A673 (cell line): ENCODE data around the gene RAB17. TPM values are rescaled to one million over a fixed set of nuclear protein-coding genes. Genes with fewer than 3 reads are reported as not detected.

ENCODE experiments used
- BruUV-seq: library from RNA; stranded (reverse); fragments of 400-500 nt; replicated peaks from 2 replicates; lab custom pipeline; 2021; lab: Mats Ljungman, UMichigan
- CTCF ChIA-PET: fragments of 300-600 bp; sonication (Branson Sonifier 250); formaldehyde crosslinking; loops from one replicate; lab custom pipeline; 2022; ENCODE audit warnings: antibody characterized with exemption; lab: Charles Lee
- POLR2A ChIA-PET: fragments of 300-600 bp; sonication (Branson Sonifier 250); formaldehyde crosslinking; loops from one replicate; lab custom pipeline; 2022; ENCODE audit warnings: antibody characterized with exemption; ENCODE audit not compliant: low non-redundant PET; lab: Charles Lee
- DNase-seq: peaks from one replicate; pipeline ENCODE4 v3.0.0-alpha.2; 2015; ENCODE audit warnings: low spot score
- H3K27ac ChIP-seq: fragments of 200-600 bp; sonication (generic); 2 replicates; pipeline ENCODE4 v1.5.1; 2016; ENCODE audit warnings: mixed run types, low read depth, mild to moderate bottlenecking, mixed read lengths, antibody characterized with exemption, low read length; ENCODE audit not compliant: poor library complexity, severe bottlenecking
- H3K27me3 ChIP-seq: fragments of 200-600 bp; sonication (generic); replicated peaks from 2 replicates; pipeline ENCODE4 v1.6.1; 2017; ENCODE audit warnings: mixed run types, low read depth, mild to moderate bottlenecking, mixed read lengths, antibody characterized with exemption, low read length; ENCODE audit not compliant: insufficient read depth, poor library complexity
- H3K36me3 ChIP-seq: fragments of 200-600 bp; sonication (generic); 2 replicates; pipeline ENCODE4 v1.6.1; 2016; ENCODE audit warnings: mixed run types, mild to moderate bottlenecking, mixed read lengths, antibody characterized with exemption, low read length; ENCODE audit not compliant: insufficient read depth, poor library complexity, severe bottlenecking
- H3K4me1 ChIP-seq: fragments of 200-600 bp; sonication (generic); 2 replicates; pipeline ENCODE4 v1.6.1; 2017; ENCODE audit warnings: mixed run types, mild to moderate bottlenecking, mixed read lengths, antibody characterized with exemption, low read length; ENCODE audit not compliant: insufficient read depth, poor library complexity, severe bottlenecking
- H3K4me3 ChIP-seq: fragments of 200-600 bp; sonication (generic); 2 replicates; pipeline ENCODE4 v1.5.1; 2016; ENCODE audit warnings: low read depth, mixed run types, mild to moderate bottlenecking, mixed read lengths, low read length; ENCODE audit not compliant: poor library complexity, severe bottlenecking
- H3K9me3 ChIP-seq: fragments of 200-600 bp; sonication (generic); 2 replicates; pipeline ENCODE4 v1.6.1; 2016; ENCODE audit warnings: mixed run types, low read depth, mild to moderate bottlenecking, mixed read lengths, antibody characterized with exemption, low read length; ENCODE audit not compliant: poor library complexity, severe bottlenecking
- CTCF ChIP-seq: fragments of 300-800, 200-600 bp; sonication (generic); conservative IDR thresholded peaks from 2 replicates; pipeline ENCODE4 v1.5.1; 2017; ENCODE audit warnings: low read depth, mild to moderate bottlenecking, antibody characterized with exemption, low read length, moderate library complexity, mixed read lengths
- EZH2 ChIP-seq: fragments of 200-600 bp; sonication (generic); IDR thresholded peaks from 2 replicates; pipeline ENCODE4 v1.6.1; 2017; ENCODE audit warnings: borderline replicate concordance, low read depth, mild to moderate bottlenecking, mixed read lengths, antibody characterized with exemption, low read length; ENCODE audit not compliant: poor library complexity, severe bottlenecking
- intact Hi-C: fragments of 100-400 bp; cut with micrococcal nuclease; formaldehyde crosslinking; loops from one replicate; pipeline ENCODE4 v1.10.0; 2022; ENCODE audit not compliant: unreplicated experiment
- total RNA-seq: library from RNA; stranded (reverse); gene quantifications from 2 replicates; pipeline ENCODE4 v1.2.3, GENCODE V29; 2021

Gene RAB17
- total RNA-seq, 1 experiment from 2014 or later, result 0.62 TPM

DNA sequence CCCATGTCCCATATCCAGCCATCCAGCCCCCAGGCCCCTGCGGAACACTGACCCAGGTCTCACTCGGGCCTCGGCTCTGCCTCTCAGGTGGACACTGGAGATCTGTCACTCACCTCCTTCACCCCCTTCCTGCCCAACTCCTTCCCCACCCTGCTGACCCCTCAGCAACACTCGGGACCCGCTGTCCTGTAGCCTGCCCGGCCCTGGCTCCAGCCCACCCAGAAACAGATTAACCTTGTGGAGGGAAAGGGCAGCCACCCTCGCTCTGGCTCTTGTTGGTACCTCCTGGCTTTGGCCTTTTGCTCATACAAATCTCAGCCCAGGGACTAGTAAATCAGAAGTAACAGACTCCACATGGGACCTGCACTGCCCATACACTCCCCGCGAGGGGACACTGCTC is 53.9 kb downstream of the RAB17 start:
- no peak for TF ChIP-seq CTCF
- no peak for TF ChIP-seq EZH2
- POLR2A ChIA-PET, result no interaction called here
- BruUV-seq, result no TSS peak
- Histone ChIP-seq H3K27me3 (no peaks in the 10 kb centered on the region), H3K4me1 (no peaks in the 10 kb centered on the region), H3K27ac (no peak overlapping the region), H3K9me3 (no peaks in the 10 kb centered on the region), H3K36me3 (no peaks in the 10 kb centered on the region), H3K4me3 (no peak overlapping the region)
- CTCF ChIA-PET, result no interaction called here
- DNase-seq, result no peak
- intact Hi-C loops, result no loop called here

DNA sequence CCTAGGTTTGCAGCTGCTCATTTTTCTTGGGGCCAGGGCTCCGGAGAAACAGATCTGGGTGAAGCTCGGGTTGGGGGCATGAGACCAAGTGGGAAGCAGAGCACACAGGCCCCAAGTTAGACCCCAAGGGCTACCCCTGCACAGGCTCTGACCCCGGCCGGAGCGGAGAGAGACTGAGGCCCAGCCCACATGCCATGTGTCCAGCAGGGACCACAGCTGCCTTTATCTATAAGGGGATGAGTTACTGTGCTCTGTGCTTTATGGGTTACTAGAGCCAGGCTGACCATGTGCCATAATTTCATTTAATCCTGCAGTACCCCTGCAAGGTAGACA is 54.5 kb downstream of the RAB17 start:
- intact Hi-C loops, result no loop called here
- Histone ChIP-seq H3K4me3 (no peak overlapping the region), H3K27me3 (no peaks in the 10 kb centered on the region), H3K36me3 (no peaks in the 10 kb centered on the region), H3K9me3 (no peaks in the 10 kb centered on the region), H3K4me1 (no peaks in the 10 kb centered on the region), H3K27ac (no peak overlapping the region)
- CTCF ChIA-PET, result no interaction called here
- no TSS peak for BruUV-seq
- TF ChIP-seq CTCF (no peak), EZH2 (no peak)
- no peak for DNase-seq
- POLR2A ChIA-PET, result no interaction called here

DNA sequence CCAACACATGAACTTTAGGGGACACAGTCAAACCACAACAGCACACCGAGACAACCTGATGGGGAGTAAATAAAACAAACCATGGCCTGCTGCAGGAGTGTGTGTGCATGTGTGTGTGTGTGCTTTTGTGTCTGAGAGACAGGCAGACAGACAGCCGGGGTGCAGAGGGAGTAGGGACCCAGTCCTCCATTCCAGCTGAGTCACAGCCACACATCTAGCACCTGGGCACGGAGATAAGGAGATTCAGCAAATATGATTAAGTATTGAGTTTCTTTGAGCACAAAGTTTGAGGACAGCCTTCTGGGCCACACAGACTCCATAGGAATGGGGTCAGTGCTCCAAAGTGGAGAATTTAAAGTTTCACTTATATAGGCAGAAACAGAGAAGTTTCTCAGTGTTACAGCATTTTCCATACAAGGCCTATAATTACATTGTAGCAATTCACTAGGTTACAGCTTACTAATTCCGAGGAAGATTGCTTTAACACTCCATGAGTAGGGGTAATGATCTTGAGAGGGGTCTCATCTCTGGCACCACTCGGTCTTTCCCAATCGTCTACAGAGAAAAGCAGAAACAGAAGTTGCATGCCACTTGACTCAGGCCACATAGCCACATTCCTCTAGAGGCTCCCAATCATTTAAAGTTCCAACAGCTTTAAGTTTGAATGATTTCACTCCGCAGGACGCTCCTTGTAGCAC is 55.0 kb downstream of the RAB17 start:
- no peak for TF ChIP-seq CTCF
- no peak for TF ChIP-seq EZH2
- no peaks in the 10 kb centered on the region for H3K4me1 ChIP-seq
- no peak for DNase-seq
- no peaks in the 10 kb centered on the region for H3K27me3 ChIP-seq
- no peak overlapping the region for H3K4me3 ChIP-seq
- H3K9me3 ChIP-seq, result no peaks in the 10 kb centered on the region
- intact Hi-C loops, result no loop called here
- H3K27ac ChIP-seq, result no peak overlapping the region
- POLR2A ChIA-PET, result no interaction called here
- H3K36me3 ChIP-seq, result no peaks in the 10 kb centered on the region
- BruUV-seq, result no TSS peak
- CTCF ChIA-PET, result no interaction called here
